Ectodermal cell (in vitro differentiated cells): ENCODE data around the gene C1orf94.
"Not testable (repeated sequence)": the region's sequence is repeated elsewhere in the genome, so short reads cannot be mapped to it uniquely, and the experiment has no call there.

ENCODE experiments used
- H3K27ac ChIP-seq: 2 replicates; pipeline ENCODE4 v1.7.0; 2013; ENCODE audit warnings: mild to moderate bottlenecking, low read depth, low read length; ENCODE audit not compliant: insufficient read depth, poor library complexity, severe bottlenecking
- H3K27me3 ChIP-seq: 2 replicates; pipeline ENCODE4 v1.7.0; 2013; ENCODE audit warnings: mild to moderate bottlenecking, low read length; ENCODE audit not compliant: insufficient read depth, control insufficient read depth, poor library complexity, severe bottlenecking
- H3K36me3 ChIP-seq: one replicate; pipeline ENCODE4 v1.7.0; 2013; ENCODE audit warnings: low read length; ENCODE audit not compliant: control insufficient read depth, insufficient read depth
- H3K4me1 ChIP-seq: one replicate; pipeline ENCODE4 v1.7.0; 2013; ENCODE audit warnings: low read length; ENCODE audit not compliant: control insufficient read depth, insufficient read depth
- H3K4me3 ChIP-seq: 2 replicates; pipeline ENCODE4 v1.7.0; 2013; ENCODE audit warnings: low read depth, low read length, control low read depth; ENCODE audit not compliant: insufficient read depth
- H3K9me3 ChIP-seq: 2 replicates; pipeline ENCODE4 v1.7.0; 2013; ENCODE audit warnings: mild to moderate bottlenecking, low read length, moderate library complexity; ENCODE audit not compliant: control insufficient read depth
- WGBS, 2 experiments: methylation state at CpG; one replicate each; pipeline ENCODE4 v1.1.7; 2013; ENCODE audit warnings: missing lambda C conversion rate in 2 of 2; 5-methylcytosine and 5-hydroxymethylcytosine counted together

The C1orf94 gene

DNA sequence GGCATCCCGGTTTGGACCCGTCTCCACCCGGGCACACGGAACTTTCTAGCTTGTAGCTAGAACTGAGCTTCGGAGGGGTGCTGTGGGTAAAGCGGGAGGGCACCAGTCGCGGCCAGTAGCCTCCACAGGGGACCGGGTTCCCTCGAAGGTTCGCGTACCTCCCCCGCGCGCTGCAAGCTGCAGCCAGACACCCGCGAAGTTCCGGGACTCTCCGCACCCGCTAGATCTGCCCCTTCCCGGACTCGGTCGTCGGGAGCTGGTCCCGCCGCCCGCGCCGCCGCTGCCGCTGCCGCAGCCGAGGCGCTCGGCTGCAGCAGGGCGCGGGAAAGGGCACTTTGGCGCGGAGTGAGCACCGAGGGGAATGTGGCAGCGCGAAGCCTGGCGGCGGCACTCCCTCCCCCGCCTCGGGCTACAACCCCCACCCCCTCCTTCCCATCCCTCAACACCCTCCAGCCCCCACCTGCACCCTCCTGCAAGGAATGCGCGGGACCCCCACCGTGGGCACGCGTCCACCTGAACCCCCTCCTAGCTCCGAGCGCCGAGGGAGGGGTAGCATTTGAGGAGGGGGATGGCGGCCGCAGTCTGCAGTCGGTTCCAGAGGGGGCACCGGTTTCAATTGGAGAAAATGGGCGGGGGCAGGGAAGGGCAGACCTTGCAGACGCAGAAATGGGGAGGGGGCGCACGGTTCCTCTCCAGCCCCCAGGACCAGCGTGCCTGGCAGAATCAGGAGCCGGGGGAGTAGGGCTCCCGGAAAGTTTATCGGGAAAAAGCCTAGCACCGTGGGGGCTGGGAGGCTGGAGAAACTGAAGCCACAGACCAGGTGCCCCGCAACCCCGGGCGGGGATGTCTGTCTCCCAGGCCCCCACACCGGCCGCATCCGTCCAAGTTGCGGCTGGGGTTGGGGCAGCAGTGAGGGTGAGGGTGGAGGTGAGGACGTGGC, 12.6 kb upstream of the C1orf94 start:
- 0% methylated on average over 73 to 75 of the region's 75 CpGs for WGBS, 2 experiments
- Histone ChIP-seq H3K9me3 (no peaks in the 10 kb centered on the region), H3K36me3 (no peaks in the 10 kb centered on the region), H3K27ac (no peak overlapping the region), H3K27me3 (peaks cover 42% of the 10 kb centered on the region), H3K4me3 (peak overlapping the region; percentile 59), H3K4me1 (peaks cover 18% of the 10 kb centered on the region)

DNA sequence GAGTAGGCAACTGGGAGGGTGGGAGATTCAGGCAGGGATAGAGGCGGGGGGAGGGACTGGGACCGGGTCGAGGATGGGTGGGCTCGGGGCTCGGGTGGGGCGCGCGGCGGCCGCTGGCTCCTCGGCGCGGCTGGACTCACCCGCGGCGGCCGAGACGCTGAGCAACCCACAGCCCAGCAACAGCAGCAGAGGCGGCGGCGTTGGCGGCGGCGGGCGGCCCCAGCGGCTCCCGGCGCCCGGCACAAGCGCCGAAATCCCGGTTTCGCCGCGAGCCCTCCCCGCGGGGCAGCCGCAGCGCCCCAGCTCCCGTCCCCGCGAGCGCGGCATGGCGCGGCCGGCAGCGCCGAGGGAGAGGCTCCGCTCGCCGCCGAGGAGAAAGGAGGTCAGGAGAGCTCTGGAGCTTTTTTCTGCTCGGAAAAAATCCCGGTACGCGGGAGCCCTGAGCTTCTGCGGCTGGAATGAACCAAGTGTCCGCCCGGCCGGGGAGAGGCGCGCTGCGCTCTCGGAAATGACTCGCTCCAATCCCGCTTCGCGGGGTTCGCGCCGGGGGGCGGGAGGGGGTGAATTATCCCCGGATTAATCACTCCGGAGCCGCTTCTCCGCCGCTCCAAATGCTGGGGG, 11.8 kb upstream of the C1orf94 start, which contains the start of gene CSMD2:
Gene CSMD2 (minus strand): TSS at position 460 of the 621 bp plus-strand sequence. CDS start 133 bp downstream, at position 327.
- peaks cover 42% of the 10 kb centered on the region for H3K27me3 ChIP-seq

DNA sequence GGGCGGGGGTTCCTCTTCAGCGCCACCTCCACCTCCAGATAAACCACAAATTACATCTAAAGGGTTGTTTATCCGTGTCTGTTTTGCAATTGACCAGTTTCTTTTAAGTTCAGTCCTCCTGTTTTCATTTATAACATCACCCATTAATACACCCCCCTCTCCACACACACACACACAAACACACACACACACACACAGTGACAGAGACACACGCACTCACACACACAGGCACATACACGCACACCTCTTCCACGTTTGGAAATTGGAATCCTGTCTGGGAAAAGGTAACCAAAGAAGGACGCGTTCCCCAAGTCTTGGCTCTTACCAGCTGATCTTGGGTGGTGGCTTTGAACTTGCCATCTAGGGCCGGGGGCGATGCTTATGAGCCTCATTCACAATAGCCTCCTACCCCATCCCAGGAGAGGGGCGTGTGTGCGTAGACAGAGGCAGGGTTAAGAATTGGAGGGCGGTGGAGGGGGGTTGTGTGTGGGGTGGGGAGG, 11.2 kb upstream of the C1orf94 start:
- H3K4me1 ChIP-seq = peaks cover 16% of the 10 kb centered on the region
- peaks cover 42% of the 10 kb centered on the region for H3K27me3 ChIP-seq
- H3K9me3 ChIP-seq = no peaks in the 10 kb centered on the region
- no peak overlapping the region for H3K27ac ChIP-seq
- WGBS, 2 experiments = 0 to 1% methylated on average over 9 of the region's 13 CpGs
- peak overlapping the region; percentile 59 for H3K4me3 ChIP-seq
- no peaks in the 10 kb centered on the region for H3K36me3 ChIP-seq

More for the DNA sequence above, 11.8 kb upstream of the C1orf94 start, which contains the start of gene CSMD2:
- Histone ChIP-seq H3K9me3 (no peaks in the 10 kb centered on the region), H3K27ac (no peak within 1 kb of the TSS), H3K4me1 (peaks cover 16% of the 10 kb centered on the region), H3K4me3 (peak within 1 kb of the TSS; percentile 59), H3K36me3 (no peaks in the 10 kb centered on the region)
- 0% methylated on average over 78 of the region's 78 CpGs for WGBS, 2 experiments

DNA sequence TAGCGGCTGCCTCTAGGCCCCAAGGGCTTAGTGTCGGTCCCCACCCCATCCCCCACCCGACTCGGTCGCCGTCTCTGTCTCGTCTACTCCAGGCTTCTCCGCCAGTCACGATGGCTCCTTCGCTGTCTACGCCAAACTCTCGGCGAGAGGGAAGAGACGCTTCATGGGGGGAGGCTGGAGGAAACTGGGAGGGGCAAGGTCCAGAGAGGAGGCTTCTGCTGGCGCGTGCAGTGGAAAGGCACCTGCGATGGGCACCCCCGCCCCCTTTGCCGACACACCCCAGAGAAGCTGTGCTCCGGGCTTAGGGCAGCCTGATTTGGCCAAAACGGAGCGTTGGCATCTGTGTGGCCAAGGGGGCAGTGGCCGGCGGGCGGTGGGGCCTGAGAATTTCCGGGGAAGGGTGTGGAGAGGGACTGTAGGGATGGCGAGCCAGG, 10.5 kb upstream of the C1orf94 start:
- Histone ChIP-seq H3K4me1 (peaks cover 16% of the 10 kb centered on the region), H3K9me3 (no peaks in the 10 kb centered on the region), H3K4me3 (peak overlapping the region; percentile 37), H3K27me3 (peaks cover 42% of the 10 kb centered on the region), H3K36me3 (no peaks in the 10 kb centered on the region), H3K27ac (no peak overlapping the region)
- WGBS, 2 experiments = 1% methylated on average over 27 of the region's 27 CpGs

DNA sequence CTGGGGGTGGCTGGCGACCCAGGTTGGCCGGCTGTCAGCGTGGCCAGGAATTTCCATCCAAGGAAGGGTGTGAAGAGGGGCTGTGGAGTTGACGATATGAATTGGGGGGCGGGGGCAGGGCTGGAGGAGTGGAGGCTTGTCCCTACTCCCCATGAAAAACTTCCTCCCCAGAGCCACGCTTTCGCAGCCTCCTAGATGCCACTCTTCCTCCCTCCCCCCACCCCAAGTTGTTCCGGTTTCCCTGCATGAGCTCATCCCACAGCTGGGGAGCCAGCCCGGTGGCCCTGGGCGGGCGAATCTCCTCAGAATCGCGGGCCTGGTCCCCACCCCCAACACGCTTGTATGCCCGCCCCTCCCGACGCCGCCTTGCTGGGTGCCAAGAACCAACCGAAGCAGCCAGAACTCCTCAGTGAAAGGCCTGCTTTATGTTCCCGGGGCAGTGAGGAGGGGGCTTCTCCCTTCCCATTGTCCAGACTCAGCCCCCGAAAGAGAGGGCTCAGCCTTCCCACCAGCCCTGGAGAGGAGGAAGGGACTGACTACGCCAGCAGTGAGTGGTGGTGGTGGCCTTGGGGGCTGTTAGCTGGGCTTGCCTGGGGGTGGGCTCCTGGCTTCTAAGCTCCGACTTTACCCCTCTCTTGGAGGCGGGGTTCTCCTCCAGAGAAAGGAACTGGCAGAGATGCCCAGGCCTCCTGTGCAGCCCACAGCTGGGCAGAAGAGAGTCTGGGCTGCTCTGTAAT, 9.9 kb upstream of the C1orf94 start:
- peaks cover 42% of the 10 kb centered on the region for H3K27me3 ChIP-seq
- no peaks in the 10 kb centered on the region for H3K9me3 ChIP-seq
- H3K4me3 ChIP-seq = peak overlapping the region; percentile 37
- H3K27ac ChIP-seq = no peak overlapping the region
- H3K4me1 ChIP-seq = peaks cover 16% of the 10 kb centered on the region
- 1% methylated on average over 23 to 24 of the region's 24 CpGs for WGBS, 2 experiments
- no peaks in the 10 kb centered on the region for H3K36me3 ChIP-seq

DNA sequence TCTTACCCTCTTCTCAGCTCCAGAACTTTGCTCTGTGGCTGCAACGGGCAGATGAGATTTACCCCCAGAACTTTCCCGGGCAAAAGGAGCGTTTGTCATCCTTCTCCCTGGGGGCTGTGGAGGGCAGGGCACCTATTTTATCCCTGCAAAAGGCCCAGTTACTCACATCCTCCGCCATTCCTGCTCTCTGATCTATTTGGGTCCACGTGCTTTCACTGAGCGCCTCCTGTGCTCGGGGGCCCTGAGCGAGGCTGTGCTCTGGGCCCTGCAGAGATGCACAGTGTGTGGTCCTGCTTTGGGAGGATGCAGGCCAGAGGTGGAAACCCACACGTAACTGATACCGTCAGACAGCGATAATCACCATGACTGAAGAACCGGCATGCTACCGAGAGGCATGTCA, 9.3 kb upstream of the C1orf94 start:
- 11 to 13% methylated on average over 13 of the region's 13 CpGs for WGBS, 2 experiments
- no peak overlapping the region for H3K27ac ChIP-seq
- peaks cover 16% of the 10 kb centered on the region for H3K4me1 ChIP-seq
- peaks cover 42% of the 10 kb centered on the region for H3K27me3 ChIP-seq
- no peaks in the 10 kb centered on the region for H3K9me3 ChIP-seq
- peak overlapping the region; percentile 37 for H3K4me3 ChIP-seq
- H3K36me3 ChIP-seq = no peaks in the 10 kb centered on the region

DNA sequence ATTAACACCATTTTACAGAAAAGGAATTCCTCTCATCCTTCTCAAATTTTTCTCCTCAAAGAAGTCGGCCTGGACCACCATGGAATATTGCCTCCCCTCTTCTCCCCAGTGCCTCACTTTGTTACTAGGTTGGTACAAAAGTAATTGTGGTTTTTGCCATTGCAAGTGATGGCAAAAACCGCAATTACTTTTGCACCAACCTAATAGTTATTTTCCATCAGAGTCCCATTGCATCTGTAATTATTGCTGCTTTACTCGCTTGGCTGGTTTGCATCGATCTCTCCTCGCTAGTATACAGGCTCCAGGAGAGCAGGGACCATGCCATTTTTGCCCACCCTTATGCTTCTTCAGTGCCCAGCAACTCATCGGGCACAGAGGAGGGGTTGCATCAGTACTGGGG, 963 bp upstream of the C1orf94 start:
- Histone ChIP-seq H3K27me3 (peaks cover 8% of the 10 kb centered on the region), H3K4me1 (no peaks in the 10 kb centered on the region), H3K36me3 (no peaks in the 10 kb centered on the region), H3K4me3 (no peak overlapping the region), H3K9me3 (no peaks in the 10 kb centered on the region), H3K27ac (no peak overlapping the region)
- 90 to 96% methylated on average over 6 of the region's 6 CpGs for WGBS, 2 experiments

DNA sequence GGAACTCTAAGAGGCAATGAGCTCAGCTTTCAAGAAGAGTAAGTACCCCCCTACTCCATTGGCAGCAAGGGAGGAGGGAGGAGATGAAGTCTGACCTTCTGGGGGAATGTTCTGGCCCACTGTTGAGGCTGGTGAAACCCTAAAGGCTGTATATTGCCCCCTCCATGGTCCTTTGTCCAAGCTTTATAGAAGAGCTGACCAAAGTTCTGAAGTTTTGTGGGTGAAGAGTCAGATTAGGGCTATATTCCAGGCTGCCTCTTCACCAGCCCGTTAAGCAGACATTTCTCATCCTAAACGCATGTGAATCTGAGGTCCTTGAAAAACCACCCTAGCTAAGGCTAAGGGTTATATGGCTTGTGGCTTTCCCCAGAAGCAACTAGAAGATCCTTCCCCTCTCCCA, 1.4 kb downstream of the C1orf94 start:
- Histone ChIP-seq H3K36me3 (no peaks in the 10 kb centered on the region), H3K27me3 (peaks cover 8% of the 10 kb centered on the region), H3K4me1 (no peaks in the 10 kb centered on the region), H3K27ac (no peak overlapping the region), H3K9me3 (no peaks in the 10 kb centered on the region), H3K4me3 (no peak overlapping the region)
- WGBS, 2 experiments = 86 to 96% methylated on average over 2 of the region's 2 CpGs

DNA sequence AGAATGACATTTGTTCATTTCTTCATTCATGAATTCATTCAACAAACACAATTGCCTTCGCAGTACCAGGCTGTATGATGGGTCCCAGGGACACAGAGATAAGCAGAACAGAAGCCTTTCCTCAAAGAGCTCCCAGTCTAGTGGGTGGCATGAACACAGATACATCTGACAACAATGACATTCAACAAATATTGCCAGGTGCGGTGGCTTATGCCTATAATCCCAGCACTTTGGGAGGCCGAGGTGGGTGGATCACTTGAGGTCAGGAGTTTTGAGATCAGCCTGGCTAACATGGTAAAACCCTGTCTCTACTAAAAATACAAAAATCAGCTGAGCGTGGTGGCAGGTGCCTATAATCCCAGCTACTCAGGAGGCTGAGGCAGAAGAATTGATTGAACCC, 6.7 kb downstream of the C1orf94 start:
- H3K27ac ChIP-seq, H3K9me3 ChIP-seq, H3K27me3 ChIP-seq, H3K36me3 ChIP-seq, H3K4me3 ChIP-seq, H3K4me1 ChIP-seq: not testable (repeated sequence)
- 90 to 93% methylated on average over 4 of the region's 4 CpGs for WGBS, 2 experiments
